Inflammatory macrophage treated with lipopolysaccharide for 1 hour (primary cell): ENCODE measurements around the gene ANKDD1B.

Experiments
- DNase-seq, 2 donors: peaks; one replicate each; pipeline ENCODE4 v3.0.0-alpha.2; 2020 to 2022

The ANKDD1B gene

DNA sequence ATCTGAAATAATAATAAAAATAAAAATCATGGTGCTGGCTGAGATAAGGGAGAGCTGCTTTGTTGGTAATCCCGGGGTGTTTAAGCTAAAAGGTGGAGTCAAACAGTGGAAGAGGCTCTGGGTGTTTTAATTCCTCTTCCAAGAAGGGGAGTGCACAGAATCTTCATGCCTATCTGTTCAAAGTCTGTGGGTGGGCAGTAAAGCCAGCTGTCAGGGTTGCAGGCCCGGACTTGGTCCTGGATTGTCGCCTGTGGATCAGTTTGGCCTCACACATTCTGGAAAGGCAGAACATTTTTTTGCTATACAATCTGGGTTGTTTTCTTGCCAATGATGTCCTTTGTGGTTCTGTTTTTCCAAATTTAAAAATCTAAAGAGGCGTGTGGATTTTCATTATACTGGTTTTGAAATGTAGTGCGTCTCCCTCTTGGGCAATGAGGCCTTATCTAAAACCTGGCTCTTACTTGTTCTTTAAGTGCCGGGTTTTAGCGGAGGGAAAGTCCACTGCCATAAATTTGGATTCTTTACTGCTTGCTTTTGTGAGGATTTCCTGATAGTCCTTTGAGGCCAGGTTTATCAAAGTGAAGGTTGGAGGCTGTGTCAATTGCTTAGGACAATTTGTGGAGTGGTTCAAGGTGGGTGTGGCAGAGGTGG, 5.8 kb downstream of the ANKDD1B start:
- no peak for DNase-seq

DNA sequence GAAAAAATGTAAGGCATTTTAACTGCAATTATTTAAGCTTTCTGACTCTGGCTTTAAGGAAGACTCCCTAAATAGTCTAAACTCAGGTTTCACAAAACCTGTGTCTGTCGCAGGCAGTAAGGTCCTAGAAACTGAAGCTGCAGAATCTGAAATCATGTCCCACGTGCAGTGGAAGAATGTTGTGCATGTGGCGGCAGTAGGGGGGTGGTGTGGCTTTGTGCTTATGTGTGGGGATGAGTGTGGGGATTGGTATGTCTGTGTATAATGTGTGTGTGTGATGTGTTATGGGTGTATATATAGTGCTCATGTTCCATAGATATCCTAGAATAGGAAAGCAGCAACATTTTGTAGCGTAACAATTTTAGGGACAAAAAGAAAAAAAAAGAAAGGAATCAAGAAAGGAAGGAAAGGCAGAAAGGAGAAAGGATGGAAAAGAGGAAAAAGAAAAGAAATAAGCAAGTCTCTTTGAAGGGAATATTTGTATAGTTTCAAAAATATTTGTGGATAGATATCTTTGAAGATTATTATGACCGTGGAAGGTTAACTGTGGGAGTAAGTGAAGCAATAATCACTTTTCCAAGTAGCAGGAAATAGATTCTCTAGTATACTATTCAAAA, 6.6 kb downstream of the ANKDD1B start:
- no peak for DNase-seq

DNA sequence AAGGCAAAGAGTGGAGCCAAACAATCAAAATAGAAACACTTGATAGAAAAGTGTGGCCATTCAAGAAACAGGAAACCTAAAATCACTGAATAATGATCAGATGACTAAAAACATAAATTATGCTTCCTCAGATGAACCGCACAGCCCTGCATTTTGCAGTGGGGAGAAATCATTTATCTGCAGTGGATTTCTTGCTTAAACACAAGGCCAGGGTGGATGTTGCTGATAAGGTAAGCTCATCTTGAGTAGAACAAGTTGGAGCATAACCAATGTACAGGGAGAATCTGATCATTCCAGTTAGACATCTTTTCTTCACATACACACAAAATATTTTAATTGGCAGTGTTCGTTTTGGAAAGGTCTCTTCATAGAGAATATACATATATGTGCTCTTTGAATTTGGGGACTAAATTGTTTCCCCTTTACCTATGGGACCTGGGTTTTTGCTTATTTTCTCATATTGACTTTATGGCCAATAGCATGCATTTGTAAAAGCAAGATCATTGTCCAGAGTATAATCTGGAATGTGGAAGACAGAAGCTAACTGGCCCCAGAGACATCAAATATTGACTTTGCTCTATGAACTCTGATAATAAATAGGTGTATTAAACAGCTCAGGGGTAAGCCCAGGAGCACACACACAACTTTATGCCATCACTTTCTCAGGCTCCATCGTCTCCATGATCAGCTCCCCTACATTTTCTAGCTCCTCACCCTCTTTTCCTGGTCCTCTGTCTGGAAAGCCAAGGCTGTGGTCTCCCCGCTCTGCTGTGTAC, 9.1 kb downstream of the ANKDD1B start:
- no peak for DNase-seq

DNA sequence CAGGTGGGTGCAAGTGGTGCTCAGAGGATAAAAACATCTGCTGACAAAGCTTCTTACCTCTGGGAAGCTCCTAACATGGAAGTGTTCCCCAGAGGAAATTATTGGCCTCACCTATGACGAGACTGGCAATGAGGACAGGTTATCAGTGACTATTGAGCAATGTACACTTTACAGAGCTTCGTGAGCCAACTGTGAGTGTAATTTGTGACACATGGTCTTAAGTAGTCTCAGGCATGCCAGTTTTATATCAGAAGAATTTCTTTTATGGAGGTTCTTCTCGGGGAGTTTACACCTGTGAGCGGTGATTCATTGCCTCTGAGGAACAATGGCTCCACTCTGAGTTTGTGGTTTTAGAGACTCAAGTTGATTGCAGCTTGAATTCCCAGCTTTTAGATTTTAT, 11.3 kb downstream of the ANKDD1B start:
- DNase-seq: no peak

DNA sequence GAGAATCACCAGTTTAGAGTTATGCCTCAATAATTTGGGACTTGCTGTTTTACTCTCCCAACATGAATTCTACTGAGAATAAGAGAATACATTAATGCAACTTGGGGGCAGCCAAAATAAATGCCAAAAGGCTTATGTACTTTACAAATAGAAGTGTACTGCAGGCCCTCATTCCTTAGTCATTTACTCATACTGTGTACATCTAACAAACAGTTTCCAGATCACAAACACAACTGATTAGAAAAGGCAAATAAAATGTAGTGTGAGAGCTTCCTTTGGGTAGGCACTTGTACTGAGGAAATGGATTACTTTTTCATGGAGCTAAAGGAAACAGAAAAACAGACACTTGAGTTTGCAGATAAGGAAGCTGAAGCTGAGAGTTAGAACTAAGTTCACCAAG, 12.6 kb downstream of the ANKDD1B start:
- DNase-seq: no peak

DNA sequence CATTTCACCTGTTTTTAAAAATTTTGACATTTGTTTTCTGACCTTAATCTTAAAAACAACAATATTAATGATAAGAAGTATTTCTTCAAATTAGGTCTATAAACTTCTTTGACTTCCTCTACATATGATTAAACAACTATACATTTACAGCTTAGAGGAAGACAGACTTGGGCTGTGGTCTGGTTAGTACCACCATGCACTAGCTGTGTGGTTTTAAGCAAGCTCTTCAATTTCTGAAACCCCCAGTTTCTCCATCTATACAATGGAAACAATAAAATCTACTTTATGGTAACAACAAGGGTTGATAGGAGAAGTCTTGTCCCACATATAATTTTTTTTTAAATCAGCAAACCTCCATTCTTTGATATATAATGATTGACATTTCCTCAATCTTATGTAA, 15.7 kb downstream of the ANKDD1B start:
- no peak for DNase-seq

DNA sequence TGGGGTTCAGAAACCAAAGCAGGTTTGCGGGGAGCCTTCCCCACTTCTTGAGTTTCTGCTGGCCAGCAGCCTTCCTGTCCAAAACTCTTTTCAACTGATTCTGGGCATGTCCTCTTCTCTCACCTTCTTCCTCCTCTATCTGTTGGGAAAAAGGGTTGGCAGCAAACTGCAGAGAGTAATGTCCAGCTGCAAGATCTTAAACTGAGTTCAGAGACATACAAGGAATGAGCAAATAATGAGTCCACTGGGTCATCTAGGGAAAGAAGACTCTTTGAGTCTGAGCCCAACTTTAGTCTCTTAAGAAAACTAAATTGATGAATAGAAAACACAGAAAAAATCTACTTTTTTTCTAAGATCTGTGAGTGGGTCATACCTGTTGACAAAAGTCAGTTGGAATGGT, 16.5 kb downstream of the ANKDD1B start:
- DNase-seq: no peak

DNA sequence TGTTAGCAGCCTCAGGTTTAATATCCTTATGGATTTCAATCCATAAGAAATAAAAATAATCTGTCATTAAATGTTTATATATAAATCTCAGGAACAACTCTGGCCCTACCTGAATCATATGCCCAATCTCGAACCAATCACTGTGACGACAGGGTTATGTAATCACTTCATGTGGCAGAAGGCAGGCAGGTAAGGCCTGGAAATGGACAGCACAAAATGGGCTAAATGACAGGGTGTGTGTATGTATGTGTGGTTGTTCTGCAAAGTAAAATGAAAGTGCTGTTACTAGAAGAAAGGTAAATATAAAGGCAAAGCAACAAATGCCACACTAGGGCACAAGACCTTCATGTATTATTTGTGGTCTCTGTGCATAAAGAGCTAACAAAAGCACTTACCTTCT, 19.6 kb downstream of the ANKDD1B start:
- DNase-seq: no peak

DNA sequence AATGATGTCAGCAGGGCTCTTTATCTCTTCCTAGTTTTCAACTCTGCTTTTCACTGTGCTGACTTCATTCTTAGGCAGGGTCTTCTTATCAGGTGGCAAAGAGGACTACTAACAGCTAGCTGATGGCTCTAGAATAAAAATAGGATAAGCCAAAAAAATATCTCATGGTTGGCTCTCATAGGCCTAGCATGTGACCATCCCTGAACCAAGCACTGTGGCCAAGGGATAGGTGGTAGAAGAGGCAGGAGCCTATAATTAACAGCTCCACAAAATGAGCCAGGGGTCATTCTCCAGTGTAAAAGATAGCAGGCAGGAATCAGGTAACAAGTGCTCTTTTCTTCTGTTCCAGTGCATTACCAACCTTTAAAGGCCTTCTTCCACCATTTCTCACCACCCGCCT, 21.1 kb downstream of the ANKDD1B start:
- no peak for DNase-seq

DNA sequence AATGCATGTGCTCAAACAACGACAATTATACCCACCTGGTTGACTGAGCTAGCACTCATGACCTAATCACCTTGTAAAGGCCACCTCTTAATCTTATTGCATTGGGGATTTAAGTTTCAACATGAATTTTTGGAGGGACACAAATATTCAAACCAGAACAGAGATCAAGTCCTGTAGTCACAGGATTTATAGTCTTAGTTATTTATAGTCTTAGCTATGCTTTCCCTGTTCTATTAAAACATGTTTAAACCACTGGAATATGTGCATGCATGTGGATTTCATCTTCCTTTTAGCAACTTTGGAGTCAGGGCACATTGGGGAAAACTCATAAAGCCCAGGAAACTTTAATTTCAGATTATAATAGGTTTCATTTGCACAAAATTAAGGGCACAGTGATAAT, 26.7 kb downstream of the ANKDD1B start:
- DNase-seq: no peak

DNA sequence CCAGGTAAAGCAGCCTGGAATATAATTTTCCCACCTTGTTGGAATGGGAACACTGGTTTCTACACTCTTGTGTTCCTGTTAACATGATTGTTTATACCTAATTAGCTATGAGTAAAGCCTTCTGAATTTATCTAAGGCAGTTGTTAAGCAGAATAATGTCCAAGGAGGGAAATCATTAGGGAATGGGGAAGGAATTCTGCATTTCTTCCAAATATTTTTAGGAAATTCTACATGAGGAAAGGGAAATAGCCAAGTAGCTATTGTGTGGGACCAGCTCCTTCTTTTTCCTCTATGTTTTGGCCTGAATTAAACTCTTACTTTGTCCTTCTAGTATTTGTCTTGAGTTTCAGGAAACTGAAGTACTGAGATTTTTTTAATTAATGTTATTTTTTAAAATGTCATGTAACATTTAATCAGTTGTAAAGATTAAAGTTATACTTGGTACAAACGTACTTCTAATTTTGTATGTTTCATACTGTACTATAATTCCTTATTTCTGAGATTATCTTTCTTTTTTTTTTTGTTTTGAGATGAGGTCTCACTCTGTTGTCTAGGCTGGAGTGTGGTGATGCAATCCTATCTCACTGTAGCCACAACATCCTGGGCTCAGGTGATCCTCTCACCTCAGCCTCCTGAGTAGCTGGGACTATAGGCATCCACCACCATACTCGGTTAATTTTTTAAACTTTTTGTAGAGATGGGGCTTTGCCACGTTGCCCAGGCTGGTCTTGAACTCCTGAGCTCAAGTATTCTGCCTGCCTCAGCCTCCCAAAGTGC, 28.5 kb downstream of the ANKDD1B start:
- DNase-seq: no peak

DNA sequence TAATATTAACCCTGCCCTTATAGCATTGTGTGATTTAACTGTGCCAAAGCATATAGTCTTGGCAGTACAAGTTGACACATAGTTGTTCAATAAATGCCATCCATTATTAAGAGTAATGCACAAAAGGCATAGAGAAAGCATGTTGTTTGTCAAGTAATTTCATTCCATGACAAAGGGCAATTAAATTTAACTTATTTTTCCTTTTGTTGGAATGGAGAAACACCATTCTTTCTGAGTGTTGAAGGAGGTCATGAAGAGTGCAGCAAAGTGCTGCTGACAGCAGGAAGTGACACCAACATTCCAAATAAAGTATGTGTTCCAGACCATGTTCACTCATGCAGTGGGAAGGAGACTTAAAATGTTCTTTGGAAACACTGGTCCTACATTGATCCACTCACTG, 29.1 kb downstream of the ANKDD1B start:
- no peak for DNase-seq

DNA sequence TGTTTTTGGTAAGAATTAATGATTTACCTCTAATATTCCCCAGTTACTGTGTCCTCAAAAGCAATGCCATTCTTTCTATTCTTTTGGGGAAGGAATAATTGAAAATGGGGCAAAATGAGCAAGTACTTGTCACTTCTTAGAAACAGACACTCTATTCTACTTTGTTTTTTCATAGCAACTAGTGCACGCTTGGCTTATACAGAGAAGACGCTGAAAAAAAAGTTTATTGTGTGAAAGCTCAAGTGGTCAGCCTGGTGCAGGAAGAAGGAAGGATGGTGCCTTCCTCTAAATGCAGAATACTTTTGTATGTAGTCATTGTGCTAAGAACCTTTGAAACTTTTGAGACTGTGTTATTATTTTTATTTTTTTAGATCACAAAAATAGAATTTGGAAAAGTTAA, 29.6 kb downstream of the ANKDD1B start:
- no peak for DNase-seq

DNA sequence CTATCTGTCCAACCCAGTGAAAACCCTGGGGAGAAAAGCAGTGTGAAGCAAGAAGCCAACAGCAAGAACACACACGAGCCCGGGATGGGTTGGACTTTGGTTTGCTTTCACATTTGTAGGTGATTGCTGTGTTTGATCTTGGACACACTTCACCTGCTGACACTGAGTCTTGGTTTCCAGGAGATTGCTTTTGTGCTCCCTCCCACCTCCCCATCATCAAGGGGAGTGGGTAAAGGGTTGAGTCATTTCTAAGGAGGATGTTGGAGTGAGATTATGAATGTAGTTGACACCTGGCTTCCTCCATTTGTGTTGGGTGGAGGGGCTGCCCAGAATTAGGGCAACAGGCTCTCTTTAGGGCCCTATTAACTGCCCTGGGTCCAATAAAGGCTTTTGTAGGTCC, 37.5 kb downstream of the ANKDD1B start:
- DNase-seq: no peak

DNA sequence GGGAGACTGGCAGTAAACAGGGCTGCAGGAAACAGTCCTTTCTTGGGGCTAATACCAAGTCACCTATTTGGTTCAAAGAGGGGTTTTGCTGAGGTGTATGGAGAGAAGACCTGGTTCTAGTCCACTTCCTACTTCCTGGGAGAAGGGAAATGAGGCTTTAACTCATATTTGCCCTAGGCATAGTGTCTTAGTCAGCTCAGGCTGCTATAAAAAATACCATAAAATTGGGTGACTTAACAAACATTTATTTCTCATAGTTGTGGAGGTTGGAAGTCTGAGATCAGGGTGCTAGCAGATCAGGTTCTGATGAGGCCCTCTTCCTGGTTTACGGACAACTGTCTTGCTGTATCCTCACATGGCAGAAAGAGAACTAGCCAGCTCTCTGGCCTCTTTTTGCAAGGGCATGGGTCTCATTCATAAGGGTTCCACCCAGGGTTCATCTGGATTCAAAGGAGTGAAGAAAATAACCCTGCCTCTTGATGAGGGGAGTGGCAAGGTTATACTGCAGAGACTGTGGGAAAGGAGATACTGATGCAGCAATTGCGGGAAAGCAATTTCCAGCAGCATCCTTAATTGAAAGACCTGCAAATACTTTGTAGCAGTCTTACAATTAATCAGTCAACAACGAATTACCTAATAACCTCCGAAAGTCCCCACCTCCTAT, 40.5 kb downstream of the ANKDD1B start:
- DNase-seq: no peak

DNA sequence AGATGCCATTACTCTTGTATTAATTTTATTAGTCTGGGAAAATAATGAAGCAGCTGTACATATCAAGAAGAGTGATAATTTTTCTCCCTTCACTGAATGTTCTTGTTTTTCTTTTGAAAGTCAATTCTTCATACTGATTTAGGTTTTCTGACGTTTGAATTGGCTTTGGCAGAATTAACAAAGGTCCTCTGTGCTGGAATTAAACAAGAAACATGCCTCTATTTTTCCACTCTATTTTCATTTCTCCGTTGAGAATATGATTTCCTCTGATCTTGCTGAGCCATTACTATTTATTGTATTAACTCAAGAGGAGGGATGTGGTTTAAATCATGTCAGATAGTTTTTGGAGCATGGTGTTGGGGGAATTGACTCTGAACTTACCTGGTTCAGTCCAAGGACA, 42.3 kb downstream of the ANKDD1B start:
- DNase-seq: no peak

DNA sequence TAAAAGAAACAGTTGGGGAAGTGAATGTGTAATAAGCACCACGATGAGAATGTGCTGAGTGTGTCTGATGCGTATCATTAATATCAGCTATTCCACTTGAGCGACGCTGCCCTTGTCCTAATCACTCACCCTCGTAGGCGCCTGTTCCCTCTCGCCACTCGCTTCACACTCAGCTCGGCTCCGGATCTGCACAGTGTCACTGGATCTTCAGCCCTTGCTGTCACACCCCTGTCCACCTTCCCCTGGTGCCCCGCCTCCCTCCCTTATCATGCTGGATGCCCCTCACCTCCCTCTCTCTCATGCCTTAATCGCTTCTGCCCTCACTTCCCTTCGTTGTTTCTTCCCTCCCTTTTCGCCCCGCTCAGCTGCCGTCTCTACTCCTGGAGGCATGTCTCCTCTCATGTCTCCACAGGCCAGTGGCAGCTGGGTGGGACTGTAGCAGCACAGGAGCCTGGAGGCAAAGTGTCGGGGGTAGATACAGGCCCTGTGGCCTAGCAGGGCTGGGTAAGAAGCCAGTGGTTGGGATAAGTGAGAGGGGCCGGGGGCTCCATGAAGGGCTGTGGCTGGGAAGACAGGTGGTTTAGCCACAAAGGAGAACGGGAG, 43.5 kb downstream of the ANKDD1B start:
- DNase-seq: no peak

DNA sequence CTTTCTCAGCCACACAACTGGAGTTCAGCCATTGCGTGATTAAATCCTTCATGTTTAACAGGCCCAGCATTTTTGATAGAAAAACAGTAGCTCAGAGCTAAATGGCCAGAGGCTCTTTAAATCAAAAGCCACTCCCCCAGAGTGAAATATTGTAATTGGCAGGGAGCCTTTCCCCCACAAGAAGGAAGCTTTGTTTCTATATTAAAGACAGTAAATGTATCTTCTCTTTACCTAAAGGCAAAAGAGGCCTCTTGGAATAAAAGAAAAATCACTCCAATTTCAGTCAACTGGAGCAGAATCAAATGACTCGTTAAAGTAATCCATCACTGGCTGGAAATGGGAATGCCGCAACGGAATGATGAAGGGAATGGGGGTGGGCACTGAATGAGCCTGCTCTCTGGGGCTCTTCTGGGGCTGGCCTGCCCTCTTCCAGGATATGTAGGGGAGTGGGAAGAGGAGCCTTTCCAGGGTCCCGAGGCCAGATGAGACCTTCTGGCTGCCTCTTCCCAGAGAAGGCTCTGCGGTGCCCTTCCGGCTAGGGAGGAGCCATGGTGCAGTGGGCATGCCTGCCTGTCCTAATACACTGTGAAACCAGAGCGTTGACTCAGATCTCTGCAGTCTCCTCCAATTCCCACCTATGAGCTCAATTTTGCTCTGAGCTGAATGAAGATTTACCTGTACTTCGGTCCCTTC, 45.2 kb downstream of the ANKDD1B start:
- peak; percentile 5 to 26 for DNase-seq

DNA sequence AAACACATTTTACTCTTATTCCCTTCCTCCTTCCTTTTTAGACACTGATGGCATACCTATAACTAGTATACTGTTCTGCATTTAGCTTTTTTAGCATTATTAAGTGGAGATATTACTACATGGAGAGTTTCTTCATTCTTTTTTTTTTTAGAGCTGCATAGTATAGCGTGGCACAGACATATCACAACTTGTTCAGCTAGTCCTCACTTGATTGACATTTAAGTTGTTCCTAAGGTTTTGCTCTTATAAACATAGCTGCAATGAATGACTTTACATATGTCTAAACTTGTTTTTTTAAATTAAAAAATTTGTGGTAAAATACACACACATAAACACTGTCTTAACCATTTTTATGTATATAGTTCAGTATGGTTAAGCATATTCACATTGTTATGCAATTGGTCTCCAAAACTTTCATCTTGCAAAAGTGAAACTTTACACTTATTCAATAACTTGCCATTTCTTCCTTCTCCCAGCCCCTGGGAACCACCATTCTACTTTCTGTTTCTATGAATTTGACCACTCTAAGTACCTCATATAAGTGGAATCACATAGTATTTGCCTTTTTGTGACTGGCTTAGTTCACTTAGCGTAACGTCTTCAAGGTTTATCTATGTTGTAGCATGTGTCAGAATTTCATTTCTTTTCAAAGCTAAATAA, 48.7 kb downstream of the ANKDD1B start:
- peak; percentile 47 to 54 for DNase-seq

DNA sequence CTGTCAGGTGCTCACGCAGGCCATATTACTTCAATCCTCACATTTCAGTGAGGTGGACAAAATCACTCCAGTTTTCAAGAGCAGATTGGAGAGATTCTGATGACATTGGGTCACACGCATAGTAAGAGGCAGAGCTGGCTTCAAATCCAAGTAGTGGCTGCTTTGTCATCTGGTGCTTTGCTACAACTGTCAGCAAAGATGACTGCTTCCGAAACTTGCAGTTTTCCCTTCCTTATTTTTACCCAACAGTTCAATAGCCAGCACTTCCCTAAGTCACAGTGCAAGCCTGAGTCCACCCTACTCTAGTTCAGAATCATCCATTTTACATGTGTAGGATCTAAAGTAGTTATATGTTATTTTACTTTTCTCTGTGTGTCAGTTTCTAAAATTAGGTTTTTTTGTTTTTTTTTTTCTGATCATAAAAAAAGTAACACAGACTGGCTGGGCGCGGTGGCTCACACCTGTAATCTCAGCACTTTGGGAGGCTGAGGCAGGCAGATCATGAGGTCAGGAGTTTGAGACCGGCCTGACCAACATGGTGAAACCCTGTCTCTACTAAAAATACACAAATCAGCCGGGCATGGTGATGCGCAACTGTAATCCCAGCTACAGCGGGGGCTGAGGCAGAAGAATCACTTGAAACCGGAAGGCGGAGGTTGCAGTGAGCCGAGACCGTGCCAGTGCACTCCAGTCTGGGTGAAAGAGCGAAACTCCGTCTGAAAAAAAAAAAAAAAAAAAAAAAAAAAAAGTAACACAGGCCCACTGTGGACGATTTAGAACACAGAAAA, 49.6 kb downstream of the ANKDD1B start:
- peak; percentile 69 to 70 for DNase-seq

DNA sequence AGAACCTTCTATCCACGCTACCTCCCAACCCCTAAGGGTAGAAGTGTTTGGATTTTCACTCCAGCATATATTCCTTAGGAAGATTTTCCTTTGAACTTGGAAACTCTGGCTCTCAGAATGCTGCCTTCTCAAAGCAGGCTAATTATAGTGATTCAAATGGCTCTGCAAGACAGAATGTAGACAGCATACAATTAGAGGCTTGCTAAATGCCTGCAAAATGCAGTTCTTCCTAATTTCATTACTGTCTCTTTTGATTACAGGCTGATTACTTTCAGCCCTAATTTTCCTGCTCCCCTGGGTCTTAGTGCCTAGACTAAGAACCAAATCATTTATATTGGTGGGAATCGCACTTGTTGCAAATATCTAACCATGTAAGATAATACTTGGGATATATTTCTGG, 50.8 kb downstream of the ANKDD1B start:
- DNase-seq: no peak
